ENCODE measurements around the gene TFAP2E.
A peak's percentile ranks its signal among the peaks of the same experiment; 100 is the strongest.

Gene TFAP2E

DNA sequence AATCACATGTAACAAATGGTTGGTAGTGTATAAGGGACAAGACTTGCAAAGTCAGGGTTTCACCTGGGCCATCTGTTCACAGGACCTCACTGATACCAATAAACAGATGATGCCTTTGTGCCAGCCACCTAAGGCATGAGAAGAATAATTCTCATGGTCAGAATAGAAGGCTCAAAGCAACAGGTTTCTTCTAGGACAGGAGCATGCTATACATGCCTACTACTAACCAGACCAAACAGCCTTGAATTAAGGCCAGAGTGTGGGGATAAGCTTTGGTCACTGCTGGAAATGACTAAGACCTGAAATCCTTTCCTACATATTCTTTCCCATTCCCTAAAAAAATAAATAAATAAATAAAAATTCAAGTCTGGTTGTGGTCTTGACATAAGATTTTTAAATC is 50.7 kb downstream of the TFAP2E start:
- H3K4me3 ChIP-seq (ENCODE audit: low read length): no peak overlapping the region
- TF ChIP-seq, protein P1, sequence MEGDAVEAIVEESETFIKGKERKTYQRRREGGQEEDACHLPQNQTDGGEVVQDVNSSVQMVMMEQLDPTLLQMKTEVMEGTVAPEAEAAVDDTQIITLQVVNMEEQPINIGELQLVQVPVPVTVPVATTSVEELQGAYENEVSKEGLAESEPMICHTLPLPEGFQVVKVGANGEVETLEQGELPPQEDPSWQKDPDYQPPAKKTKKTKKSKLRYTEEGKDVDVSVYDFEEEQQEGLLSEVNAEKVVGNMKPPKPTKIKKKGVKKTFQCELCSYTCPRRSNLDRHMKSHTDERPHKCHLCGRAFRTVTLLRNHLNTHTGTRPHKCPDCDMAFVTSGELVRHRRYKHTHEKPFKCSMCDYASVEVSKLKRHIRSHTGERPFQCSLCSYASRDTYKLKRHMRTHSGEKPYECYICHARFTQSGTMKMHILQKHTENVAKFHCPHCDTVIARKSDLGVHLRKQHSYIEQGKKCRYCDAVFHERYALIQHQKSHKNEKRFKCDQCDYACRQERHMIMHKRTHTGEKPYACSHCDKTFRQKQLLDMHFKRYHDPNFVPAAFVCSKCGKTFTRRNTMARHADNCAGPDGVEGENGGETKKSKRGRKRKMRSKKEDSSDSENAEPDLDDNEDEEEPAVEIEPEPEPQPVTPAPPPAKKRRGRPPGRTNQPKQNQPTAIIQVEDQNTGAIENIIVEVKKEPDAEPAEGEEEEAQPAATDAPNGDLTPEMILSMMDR (IDR thresholded peaks at IDR 0.05; ENCODE audit: insufficient read depth, low read depth, low read length, missing control alignments): no peak
- DNase-seq (ENCODE audit: low read depth): no peak

DNA sequence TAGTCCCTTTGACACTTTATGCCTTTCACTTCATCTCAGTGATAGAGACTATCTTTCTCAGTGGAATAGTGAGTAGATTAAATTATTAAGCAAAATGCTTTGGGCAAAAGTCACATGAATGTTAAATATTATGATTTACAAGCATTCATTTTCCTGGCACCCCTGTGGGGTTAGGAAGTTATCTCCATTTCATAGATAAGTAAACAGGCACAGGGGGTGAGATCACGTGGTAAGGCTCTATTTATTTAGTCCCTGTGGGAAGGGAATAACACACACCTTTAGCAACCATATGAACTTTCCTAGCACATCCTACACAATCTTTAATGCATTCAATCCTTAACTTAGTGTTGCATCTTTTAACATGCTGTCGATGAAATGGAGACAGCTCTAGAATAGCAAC is 55.9 kb downstream of the TFAP2E start:
- no peak for DNase-seq (ENCODE audit: low read depth)
- TF ChIP-seq, protein P1 (IDR thresholded peaks at IDR 0.05; ENCODE audit: insufficient read depth, low read depth, low read length, missing control alignments): no peak
- no peak overlapping the region for H3K4me3 ChIP-seq (ENCODE audit: low read length)

DNA sequence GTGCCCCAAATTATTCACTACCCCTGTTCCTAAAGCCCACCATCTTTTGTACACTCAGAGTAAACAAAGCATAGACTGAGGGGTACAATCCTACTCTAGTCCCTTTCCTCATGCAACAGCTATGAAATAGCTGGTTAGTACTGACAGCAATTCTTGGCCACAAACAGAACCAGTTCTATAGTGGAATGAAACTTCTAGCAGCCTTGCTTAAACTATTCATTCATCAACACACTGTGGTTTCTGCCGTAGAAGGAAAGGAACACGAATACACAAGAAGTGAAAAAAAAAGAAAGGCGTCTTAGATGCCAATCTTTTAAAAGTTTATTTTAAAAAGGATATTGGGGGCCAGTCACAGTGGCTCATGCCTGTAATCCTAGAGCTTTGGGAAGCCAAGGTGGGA is 58.3 kb downstream of the TFAP2E start:
- H3K4me3 ChIP-seq (ENCODE audit: low read length): no peak overlapping the region
- TF ChIP-seq, protein P1 (IDR thresholded peaks at IDR 0.05; ENCODE audit: insufficient read depth, low read depth, low read length, missing control alignments): no peak
- no peak for DNase-seq (ENCODE audit: low read depth)

DNA sequence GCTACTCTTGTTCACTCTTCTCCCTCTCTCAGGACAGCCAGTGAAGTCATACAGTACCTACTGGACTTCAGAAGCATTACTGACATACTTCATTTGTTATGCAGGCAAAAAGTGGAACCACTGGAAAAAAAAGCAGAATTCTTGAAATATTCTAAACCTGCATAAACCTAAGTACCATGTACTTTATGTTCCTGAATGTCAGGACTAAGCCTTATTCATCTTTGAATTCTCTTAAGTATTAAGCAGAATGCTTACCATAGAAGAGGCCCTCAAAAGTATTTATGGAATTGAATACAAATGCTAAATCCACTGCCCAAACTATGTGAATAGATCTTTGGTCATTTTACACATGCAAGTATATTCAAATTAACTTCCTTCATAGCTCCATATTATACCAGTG is 60.4 kb downstream of the TFAP2E start:
- TF ChIP-seq, protein P1 (IDR thresholded peaks at IDR 0.05; ENCODE audit: insufficient read depth, low read depth, low read length, missing control alignments): no peak
- no peak for DNase-seq (ENCODE audit: low read depth)

DNA sequence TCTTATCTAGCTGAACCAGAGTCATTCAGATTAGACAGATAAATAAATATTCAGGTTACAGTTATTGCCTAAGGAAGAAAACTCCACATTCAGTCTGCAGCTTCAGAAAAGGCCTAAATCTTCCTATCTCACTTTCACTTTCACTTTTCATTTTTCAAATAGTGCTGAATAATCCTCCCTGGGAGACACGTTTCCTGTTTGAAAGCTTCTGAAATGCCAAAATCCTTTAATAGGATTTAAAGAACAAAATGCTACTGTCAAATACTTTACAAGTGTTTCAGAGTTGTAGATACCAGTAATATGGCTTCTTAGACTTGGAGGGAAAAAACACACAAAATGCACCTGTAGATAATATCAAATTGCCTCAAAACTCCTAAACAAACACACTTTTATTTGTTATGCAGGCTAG is 64.3 kb downstream of the TFAP2E start:
- TF ChIP-seq, protein P1 (IDR thresholded peaks at IDR 0.05; ENCODE audit: insufficient read depth, low read depth, low read length, missing control alignments): no peak
- DNase-seq (ENCODE audit: low read depth): peak; percentile 32
- peak overlapping the region; percentile 17 for H3K4me3 ChIP-seq (ENCODE audit: low read length)

More for the DNA sequence above, 60.4 kb downstream of the TFAP2E start:
- H3K4me3 ChIP-seq (ENCODE audit: low read length): no peak overlapping the region

DNA sequence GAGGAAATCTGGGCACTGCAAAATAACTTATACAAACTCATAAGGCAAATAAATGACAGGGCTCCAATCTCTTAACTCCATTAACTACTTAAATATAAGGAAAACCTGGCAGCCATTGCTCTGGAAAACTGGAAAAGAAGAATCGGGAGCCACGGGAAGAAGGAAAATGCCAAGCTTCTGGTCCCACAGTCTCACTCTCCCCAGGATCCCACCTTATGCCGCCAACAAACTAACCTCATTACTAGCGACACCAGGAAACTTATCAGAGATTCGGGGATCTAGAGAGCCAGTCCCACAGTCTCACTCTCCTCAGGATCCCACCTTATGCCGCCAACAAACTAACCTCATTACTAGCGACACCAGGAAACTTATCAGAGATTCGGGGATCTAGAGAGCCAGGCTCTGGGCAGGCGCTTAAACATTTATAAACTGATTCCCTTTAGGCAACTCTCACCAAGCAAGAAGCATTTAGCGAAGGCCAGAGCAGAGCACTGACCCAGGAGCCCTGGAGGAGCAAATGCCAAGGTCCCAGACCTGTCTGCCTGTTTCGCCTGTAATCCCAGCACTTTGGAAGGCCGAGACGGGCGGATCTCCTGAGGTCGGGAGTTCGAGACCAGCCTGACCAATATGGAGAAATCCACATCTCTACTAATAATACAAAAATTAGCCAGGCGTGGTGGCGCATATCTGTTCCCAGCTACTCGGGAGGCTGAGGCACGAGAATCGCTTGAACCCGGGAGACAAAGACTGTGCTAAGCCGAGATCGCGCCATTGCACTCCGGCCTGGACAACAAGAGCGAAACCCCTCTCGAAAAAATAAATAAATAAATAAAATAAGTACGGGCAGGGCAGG is 67.5 kb downstream of the TFAP2E start:
- peak overlapping the region; percentile 96 for H3K4me3 ChIP-seq (ENCODE audit: low read length)
- DNase-seq (ENCODE audit: low read depth): no peak
- TF ChIP-seq, protein P1 (IDR thresholded peaks at IDR 0.05; ENCODE audit: insufficient read depth, low read depth, low read length, missing control alignments): no peak
